ENCODE measurements around the gene ILKAP. TPM values are rescaled to one million over a fixed set of nuclear protein-coding genes. Genes with fewer than 3 reads are reported as not detected.

The ILKAP gene
- total and polyA plus RNA-seq, 12 donors, result 12.3 to 131 (median 26.1) TPM

DNA sequence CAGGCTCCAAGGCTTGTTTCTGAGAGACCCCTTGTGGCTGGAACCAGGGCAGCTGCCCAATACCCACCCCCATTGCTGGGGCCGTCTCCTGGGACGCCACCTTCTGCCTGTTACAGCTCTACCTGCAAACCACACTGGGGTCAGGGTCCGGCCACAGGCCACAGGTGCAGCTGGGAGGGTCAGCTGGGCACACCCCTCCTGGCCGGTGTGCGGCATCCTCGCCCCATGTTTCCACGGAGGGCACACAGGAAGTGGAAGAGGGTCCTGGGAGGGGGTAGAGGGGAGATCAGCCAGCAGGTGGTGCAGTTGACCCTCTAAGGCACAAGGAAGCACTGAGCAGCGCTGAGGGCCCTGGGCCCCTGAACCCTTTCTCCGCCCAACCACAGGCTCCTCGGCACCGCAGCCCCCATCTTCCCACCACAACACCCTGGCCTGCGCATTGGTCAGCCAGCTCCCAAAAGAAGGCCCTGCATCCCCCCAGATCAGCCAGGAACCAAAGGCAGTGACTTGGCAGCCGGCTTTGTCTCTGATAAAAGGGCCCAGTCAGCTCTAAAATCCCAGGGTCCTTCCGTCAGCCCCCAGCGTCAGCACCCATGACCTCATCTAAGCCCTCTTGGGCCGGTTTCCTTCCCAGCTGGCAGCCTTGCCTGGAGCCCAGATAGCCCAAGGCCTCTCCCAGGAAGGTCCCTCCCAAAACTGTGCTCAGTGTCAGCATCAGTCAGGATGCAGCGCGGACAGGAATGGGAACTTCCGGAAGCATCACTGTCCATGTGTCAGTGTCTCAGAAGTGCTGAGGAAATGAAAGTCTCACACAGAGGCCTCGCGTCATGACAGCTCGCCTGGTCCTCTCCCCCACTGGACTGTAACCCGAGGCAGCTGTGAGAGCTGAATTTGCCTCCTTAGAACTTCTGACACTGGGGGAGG, 43.0 kb downstream of the ILKAP start:
- TF ChIP-seq, protein P1, sequence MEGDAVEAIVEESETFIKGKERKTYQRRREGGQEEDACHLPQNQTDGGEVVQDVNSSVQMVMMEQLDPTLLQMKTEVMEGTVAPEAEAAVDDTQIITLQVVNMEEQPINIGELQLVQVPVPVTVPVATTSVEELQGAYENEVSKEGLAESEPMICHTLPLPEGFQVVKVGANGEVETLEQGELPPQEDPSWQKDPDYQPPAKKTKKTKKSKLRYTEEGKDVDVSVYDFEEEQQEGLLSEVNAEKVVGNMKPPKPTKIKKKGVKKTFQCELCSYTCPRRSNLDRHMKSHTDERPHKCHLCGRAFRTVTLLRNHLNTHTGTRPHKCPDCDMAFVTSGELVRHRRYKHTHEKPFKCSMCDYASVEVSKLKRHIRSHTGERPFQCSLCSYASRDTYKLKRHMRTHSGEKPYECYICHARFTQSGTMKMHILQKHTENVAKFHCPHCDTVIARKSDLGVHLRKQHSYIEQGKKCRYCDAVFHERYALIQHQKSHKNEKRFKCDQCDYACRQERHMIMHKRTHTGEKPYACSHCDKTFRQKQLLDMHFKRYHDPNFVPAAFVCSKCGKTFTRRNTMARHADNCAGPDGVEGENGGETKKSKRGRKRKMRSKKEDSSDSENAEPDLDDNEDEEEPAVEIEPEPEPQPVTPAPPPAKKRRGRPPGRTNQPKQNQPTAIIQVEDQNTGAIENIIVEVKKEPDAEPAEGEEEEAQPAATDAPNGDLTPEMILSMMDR (IDR thresholded peaks at IDR 0.05), result no peak
- no peak for TF ChIP-seq POLR2A (IDR thresholded peaks at IDR 0.05)
- H3K27ac ChIP-seq, result no peak overlapping the region
- H3K4me3 ChIP-seq, result no peak overlapping the region
- peaks cover 16% of the 10 kb centered on the region for H3K27me3 ChIP-seq
- no peak for DNase-seq
- H3K4me1 ChIP-seq (replicated peaks in 1 of 2), result peaks cover 0 to 4% of the 10 kb centered on the region in 2 donors
- intact Hi-C loops (cut with DNase I), result no loop called here
- no peaks in the 10 kb centered on the region for H3K9me3 ChIP-seq (replicated peaks in 1 of 3)
- 64 to 71% (median 66%) methylated on average over 14 to 23 of the region's 23 CpGs for WGBS, 4 donors
- H3K36me3 ChIP-seq (replicated peaks in 1 of 2), result no peaks in the 10 kb centered on the region

DNA sequence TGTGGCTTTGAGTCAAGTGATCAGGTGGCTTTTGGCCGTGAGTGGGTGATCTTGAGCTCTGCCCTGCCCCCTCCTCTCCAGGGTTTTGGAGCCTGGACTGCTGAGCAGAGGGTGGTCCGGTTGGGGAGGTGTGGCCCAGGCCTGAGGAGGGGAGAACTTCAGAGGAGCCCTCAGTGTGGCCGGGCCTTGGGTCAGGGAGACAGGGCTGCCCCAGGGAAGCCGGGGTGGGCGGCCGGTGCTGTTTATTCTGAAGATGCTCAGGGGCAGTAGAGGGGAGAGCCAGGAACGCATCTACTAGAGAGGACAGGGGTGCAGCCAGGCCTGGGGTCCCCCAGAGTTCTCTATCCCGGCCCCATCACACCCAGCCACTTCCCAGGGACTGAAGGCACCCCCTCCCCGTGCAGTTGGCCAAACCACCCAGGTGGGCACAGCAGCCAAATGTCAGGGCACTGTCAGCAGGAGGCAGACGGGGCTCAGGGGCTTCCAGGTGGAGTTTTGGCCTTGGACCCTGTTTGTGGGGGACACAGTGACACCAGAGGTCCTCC, 43.8 kb downstream of the ILKAP start:
- TF ChIP-seq POLR2A (IDR thresholded peaks at IDR 0.05), result no peak
- TF ChIP-seq, protein P1 (IDR thresholded peaks at IDR 0.05), result no peak
- no peaks in the 10 kb centered on the region for H3K36me3 ChIP-seq (replicated peaks in 1 of 2)
- H3K27ac ChIP-seq, result no peak overlapping the region
- 53 to 70% (median 61%) methylated on average over 8 to 10 of the region's 10 CpGs for WGBS, 4 donors
- H3K4me1 ChIP-seq (replicated peaks in 1 of 2), result peaks cover 0 to 4% of the 10 kb centered on the region in 2 donors
- no peaks in the 10 kb centered on the region for H3K9me3 ChIP-seq (replicated peaks in 1 of 3)
- peaks cover 16% of the 10 kb centered on the region for H3K27me3 ChIP-seq
- H3K4me3 ChIP-seq, result no peak overlapping the region
- no peak for DNase-seq
- intact Hi-C loops (cut with DNase I), result no loop called here

DNA sequence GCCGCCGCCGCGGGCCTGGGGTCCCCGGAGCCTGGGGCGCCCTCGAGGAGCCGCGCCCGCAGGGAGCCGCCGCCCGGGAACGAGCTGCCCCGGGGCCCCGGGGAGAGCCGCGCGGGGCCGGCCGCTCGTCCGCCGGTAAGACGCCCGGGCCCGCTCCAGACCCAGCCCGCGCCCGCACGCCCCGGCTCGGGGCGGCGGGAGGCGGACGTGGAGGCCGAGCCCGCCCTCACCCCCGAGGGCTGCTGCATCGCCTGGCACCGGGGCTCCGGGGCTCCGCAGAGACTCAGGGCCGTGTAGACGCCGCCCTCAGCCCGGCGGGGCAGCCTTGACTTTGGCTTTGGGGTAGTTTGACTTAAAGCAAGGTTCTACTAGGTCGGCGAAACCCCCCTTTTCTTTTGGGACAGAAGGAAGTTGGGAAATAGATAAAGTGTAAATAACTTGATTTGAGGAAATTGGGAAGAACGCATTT, 44.4 kb downstream of the ILKAP start:
- WGBS, 4 donors, result 2 to 5% (median 4%) methylated on average over 13 to 52 of the region's 52 CpGs
- Histone ChIP-seq H3K27ac (no peak overlapping the region), H3K36me3 (replicated peaks in 1 of 2) (no peaks in the 10 kb centered on the region), H3K4me1 (replicated peaks in 1 of 2) (peaks cover 0 to 4% of the 10 kb centered on the region in 2 donors), H3K9me3 (replicated peaks in 1 of 3) (no peaks in the 10 kb centered on the region), H3K27me3 (peaks cover 13% of the 10 kb centered on the region), H3K4me3 (peak overlapping the region in 1 of 4 donors; percentile 47)
- intact Hi-C loops (cut with DNase I), result no loop called here
- DNase-seq, result no peak
- TF ChIP-seq, protein P1 (IDR thresholded peaks at IDR 0.05), result peak in 1 of 6 experiments; percentile 1
- TF ChIP-seq POLR2A (IDR thresholded peaks at IDR 0.05), result no peak

DNA sequence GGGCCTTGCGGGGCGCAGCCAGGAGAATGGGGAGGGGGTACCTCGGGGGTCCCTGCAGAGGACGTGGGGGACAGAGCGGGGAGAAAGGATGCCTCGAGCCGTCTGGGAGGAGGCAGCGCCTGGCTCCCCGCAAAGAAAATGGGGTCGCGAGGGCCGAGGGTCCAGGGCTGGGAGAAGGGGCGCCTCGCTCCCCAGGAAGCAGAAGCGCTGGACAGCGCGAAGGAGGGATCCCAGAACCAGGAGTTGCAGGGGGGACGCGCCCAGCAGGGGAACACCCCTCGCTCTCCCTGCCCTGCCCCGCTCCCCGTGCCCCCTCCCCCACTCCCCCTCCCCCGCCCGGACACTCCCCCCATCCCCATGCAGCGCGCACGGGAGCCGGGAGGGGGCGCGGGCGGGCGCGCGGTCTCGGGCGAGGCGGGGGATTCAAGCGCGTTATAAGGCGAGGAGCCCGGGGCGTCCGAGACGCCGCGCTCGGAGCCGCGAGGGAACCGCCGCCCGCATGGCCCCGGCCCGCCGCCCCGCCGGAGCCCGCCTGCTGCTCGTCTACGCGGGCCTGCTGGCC, 44.9 kb downstream of the ILKAP start, which contains the start of gene ERFE:
ERFE (plus strand) TSS at position 462 of the 562 bp plus-strand sequence; CDS start at position 500, 38 bp downstream.
- Histone ChIP-seq H3K36me3 (replicated peaks in 1 of 2) (no peaks in the 10 kb centered on the region), H3K27ac (no peak within 1 kb of the TSS), H3K4me3 (peak within 1 kb of the TSS in 1 of 4 donors; percentile 47), H3K4me1 (replicated peaks in 1 of 2) (peaks cover 0 to 4% of the 10 kb centered on the region in 2 donors), H3K27me3 (peaks cover 8% of the 10 kb centered on the region), H3K9me3 (replicated peaks in 1 of 3) (no peaks in the 10 kb centered on the region)
- intact Hi-C loops (cut with DNase I), result no loop called here
- DNase-seq, result peak in 1 of 7 donors; percentile 29
- no peak for TF ChIP-seq POLR2A (IDR thresholded peaks at IDR 0.05)
- TF ChIP-seq, protein P1 (IDR thresholded peaks at IDR 0.05), result peak in 2 of 6 experiments; percentile 19 to 39
- WGBS, 4 donors, result 7 to 26% (median 12%) methylated on average over 15 to 53 of the region's 61 CpGs
